HG03060 (cell line): ENCODE measurements around the gene TMEM167B.
"Not testable (repeated sequence)": the region's sequence is repeated elsewhere in the genome, so short reads cannot be mapped to it uniquely, and the experiment has no call there.

Source experiments
- ATAC-seq: cut with Tn5 transposase; IDR thresholded peaks from one replicate; pipeline ENCODE4 v1.9.1; 2021; ENCODE audit warnings: low read depth, moderate number of reproducible peaks; ENCODE audit not compliant: unreplicated experiment

The TMEM167B gene

GRCh38 chr1:109090196-109091077 lies at the start of gene TMEM167B:
TSS of gene TMEM167B (plus strand) at chr1:109090764. CDS start at chr1:109090873, 109 bp downstream.
- ATAC-seq: peak; percentile 92

- no peak for ATAC-seq
Observed at GRCh38 chr1:109040989-109041620, 49.5 kb upstream of the TMEM167B start.

DNA sequence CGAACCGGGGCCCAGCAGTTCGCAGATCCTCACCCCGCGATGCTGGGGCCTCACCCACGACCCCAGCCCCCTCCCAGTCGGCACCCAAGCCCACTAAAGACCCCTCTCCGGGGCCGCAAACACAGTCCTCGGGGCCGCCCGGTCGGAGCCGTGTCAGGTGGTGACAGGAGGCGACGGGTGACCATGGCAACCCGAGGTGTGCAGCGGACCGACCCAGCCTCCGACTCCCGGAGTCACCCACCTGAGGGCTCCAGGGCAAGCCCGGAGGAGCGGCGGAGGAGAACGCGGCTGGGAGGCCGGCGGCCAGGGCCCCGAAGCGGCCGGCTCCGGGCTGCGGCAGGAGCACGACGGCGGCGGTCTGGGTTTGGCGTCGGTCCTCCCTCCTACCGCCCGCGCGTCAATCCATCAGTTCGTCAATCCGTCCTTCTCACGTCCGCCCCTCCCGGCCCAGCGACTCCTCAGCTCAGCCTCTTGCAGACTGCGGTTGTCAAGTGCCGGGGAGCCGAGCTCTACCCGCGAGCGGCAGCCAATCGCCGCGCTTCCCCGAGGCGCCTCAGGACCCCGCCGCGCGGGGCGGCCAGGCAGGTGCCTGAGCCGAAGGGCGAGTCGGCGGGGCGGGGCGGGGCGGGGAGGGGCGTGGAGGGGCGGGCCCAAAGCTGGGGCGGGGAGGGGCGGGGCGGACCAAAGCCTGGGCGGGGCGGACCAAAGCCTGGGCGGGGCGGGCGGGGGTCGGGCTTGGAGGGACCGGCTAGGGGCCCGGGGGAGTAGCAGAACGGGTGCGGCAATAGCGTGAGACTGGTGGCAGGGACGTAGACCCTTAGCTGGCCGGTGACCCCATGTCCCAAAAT lies 48.7 kb upstream of the TMEM167B start, which contains the start of gene WDR47:
Gene WDR47 (minus strand): TSS at position 482 of the 848 bp plus-strand sequence. CDS start 18,590 bp downstream, outside the sequence.
- ATAC-seq: peak; percentile 86

- ATAC-seq: no peak
Observed at GRCh38 chr1:109045595-109045994, 45.0 kb upstream of the TMEM167B start.

- no peak for ATAC-seq
Observed at GRCh38 chr1:109046671-109047070, 43.9 kb upstream of the TMEM167B start.

DNA sequence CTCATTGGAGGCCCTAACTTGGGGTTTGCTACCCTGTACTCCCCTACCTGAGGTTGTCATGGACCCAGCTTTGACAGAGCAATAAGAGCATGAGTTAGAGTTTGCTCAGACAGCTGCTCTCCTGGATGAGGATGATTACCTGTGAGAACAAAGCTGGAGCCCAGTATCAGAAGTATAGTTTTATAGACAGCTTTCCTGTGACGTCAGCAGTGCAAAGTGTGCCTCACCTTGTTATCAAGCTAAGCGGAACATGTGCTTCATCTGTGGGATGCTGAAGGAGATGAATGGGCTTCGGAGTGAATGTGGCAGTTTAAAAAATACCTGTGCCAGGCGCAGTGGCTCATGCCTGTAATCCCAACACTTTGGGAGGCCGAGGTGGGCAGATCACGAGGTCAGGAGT lies 43.2 kb upstream of the TMEM167B start:
- no peak for ATAC-seq

DNA sequence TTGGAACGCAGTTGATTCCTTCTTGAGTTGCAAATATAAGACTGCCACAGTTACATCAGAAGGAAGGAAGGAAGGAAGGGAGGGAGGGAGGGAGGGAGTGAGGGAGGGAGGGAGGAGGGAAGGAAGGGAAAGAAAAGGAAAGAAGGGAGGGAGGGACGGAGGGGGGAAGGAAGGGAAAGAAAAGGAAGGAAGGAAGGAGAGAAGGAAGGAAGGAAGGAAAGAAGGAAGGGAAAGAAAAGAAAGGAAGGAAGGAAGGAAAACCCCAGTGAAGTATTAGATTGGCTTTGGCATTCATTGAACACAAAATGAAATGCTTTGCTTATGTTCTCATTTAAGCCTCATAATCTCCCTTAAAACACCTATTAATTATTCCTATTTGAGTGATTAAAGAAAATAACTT lies 42.2 kb upstream of the TMEM167B start:
- ATAC-seq: no peak

DNA sequence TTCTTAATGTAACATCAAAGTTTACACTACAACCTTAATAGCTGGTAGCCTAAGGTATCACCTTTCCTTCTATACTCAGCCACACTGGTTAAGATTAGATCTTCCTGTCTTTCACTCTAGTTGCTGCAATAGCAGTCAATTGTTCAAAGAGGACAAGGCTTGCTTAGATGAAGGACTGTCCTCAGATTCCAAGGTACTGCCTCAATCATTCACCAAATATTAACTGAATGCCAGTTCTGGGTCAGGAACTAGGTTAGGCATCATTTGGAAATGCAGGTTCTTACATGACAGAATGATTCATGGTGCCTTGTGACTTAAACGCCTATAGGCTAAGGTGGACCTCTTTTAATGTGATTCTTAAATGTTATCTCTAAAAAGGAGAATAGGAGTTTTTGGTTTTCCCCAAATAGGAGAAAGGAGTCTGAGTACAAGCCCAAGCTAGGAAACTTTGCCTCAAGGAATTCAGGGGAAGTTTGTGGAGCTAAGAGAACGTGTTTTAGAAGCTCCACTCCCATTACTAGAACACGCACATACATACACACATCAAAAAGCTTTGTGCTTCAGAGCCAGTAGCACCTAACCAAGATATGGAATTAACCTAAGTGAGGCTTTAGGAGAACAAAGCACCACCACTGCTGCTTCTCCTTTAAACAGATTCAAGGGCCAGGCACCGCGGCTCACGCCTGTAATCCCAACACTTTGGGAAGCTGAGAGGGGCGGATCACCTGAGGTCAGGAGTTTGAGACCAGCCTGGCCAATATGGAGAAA lies 40.2 kb upstream of the TMEM167B start:
- no peak for ATAC-seq

DNA sequence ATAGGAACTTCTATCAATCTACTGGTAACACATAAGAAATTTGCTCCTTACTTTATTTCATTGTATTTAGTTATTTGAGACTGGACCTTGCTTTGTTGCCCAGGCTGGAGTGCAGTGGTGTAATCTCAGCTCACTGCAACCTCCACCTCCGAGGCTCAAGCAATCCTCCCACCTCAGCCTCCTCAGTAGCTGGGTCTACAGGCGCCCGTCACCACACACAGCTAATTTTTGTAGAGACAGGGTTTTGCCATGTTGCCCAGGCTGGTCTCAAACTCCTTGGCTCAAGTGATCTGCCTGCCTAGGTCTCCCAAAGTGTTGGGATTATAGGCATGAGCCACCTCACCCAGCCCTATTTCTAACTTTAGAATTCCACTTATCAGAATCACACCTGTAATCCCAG lies 38.4 kb upstream of the TMEM167B start:
- not testable (repeated sequence) for ATAC-seq

DNA sequence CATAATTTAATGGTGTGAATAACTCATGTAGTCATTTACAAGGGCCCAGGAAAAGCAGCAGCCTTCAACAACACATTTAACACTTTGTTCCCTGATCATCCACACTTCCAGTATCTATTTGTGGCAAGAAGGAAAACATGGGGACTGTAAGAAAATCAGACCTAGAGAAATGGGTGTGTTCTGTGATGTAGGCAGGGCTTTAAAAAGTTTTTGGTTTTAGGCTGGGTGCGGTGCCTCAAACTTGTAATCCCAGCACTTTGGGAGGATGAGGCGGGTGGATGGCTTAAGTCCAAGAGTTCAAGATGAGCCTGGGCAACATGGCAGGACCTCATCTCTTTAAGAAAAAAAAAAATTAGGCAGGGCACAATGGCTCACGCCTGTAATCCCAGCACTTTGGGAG lies 34.5 kb upstream of the TMEM167B start:
- no peak for ATAC-seq

- no peak for ATAC-seq
Observed at GRCh38 chr1:109059026-109059425, 31.5 kb upstream of the TMEM167B start.

DNA sequence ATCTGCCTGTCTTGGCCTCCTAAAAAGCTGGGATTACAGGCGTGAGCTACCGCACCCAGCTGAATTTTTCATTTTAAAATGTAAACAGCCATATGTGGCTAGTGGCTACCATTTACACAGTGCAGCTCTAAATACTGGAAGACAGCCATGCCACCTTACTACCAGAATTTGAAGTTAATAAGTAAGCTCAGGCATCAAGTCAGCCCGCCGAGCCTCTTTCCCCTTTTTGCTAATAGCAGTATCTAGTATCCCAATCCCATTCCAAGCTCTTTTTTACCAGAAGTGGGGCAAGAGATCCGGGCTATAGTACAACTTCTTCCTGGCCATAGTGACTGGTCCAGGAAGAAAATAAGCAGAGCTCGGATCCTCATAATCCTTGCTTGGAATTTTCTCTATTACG lies 29.9 kb upstream of the TMEM167B start:
- ATAC-seq: no peak

DNA sequence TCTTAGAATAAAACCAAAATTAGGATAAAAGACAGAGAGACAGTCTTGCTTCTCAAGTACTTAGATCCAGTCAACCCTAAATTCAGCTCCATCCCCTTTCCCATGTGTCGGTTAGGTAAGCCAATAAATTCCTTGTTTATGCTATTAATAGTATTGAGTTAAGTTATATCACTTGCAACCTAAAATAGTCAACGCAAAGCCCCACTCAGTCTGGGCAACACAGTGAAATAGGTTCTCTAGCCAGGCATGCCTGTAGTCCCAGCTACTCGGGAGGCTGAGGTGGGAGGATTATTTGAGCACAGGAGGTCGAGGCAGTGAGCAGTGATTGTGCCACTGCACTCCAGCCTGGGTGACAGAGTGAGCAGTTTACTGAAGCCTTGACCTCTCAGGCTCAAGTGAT lies 29.4 kb upstream of the TMEM167B start:
- ATAC-seq: no peak

DNA sequence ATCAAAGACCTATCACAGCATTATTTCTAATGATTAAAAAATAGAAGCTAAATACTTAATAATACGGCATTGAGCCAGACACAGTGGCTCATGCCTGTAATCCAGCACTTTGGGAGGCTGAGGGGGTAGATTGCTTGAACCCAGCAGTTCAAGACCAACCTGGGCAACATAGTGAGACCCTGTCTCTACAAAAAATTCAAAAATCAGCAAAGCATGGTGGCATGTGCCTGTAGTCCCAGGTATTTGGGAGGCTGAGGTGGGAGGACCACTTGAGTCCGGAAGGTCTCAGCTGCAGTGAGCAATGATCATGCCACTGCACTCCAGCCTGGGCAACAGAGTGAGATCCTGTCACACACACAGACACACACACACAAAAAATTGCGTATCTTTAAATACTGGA lies 25.4 kb upstream of the TMEM167B start:
- no peak for ATAC-seq

GRCh38 chr1:109067883-109068282 lies 22.7 kb upstream of the TMEM167B start:
- no peak for ATAC-seq

GRCh38 chr1:109069294-109069693 lies 21.3 kb upstream of the TMEM167B start:
- ATAC-seq: no peak

DNA sequence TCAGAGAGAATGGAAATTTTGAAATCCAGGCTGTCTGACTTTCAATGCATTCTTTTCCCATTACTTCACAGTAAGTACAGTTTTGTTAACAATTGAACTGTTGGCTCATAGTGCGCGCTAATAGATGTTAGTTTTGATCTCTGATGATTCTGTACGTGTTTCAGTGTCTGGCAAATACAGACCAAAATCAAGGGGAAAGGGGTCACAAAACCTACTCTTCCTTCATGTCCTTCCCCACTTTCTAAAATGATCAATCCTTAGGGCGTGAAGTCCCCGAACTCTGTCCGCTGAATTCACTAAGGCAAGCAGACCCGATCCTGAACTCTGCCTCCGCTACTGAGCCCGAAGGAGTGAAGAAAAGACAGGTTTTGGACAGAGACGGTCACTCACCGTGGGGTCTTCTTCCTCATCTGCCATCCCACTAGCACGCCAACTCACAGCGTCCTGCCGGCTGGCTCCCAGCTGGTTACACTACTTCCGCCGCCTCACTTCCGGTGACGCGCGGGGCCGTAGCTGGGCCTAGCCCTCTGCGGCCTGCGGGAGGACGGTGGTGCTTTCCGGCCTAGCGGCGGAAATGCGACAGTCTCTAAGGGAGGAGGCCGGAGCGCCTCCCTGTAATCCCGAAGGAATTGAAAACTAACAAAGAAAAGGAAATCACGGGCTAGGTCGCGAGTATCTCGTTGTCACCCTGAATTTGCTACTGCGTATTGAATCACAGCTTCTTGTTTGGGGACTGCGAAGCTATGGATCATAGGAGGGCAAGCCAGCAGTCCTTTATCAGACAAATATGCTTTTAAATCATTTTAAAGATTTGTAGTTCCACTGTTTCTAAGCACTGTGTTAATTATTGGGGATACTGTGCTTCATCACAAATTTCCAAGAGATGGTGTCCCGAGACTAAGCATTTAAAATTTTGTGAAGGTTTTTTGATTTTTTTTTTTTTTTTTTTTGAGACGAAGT lies 14.8 kb upstream of the TMEM167B start, which contains the start of gene TAF13:
Gene TAF13 (minus strand): TSS at position 473 of the 960 bp plus-strand sequence. CDS start 56 bp downstream, at position 417.
- peak; percentile 78 for ATAC-seq

DNA sequence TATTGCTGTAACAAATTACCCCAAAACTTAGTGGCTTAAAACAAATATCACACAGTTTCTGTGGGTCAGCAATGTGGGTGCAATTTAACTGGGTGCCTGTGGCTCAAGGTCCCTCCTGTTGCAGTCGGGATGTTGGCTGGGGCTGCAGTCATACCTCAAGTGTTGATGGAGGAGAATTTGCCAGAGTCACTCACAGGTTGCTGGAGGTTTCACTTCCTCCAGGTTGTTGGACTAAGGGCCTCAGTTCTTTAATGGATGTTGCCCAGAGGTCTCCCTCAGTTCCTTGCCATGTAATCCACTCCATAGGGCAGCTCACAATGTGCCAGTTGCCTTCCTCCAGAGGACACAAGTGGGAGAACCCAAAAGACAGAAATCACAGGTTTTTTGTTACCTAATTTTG lies 12.2 kb upstream of the TMEM167B start:
- ATAC-seq: no peak

DNA sequence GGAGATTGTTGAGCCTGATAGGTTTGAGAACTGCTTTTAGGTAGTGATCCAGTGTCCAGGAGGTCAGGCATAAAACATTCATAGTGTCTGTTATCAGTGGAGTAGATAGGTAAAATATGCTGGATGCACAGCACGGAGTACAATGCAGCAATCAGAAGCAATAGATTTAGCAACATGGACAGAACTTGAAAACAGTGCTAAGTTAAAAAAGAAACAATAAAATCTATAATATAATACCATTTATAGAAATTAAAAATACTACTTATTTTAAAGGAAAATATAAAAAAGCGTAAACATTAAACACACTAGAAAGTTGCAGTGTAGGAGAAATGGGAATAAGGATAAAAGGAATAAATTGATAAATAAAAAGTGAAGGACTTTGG lies 11.3 kb upstream of the TMEM167B start:
- ATAC-seq: no peak
